ACHN (cell line): ENCODE results near the gene SLC6A20.
"Not testable (repeated sequence)": the region's sequence is repeated elsewhere in the genome, so short reads cannot be mapped to it uniquely, and the experiment has no call there.

ENCODE experiments used
- DNase-seq: peaks from one replicate; pipeline ENCODE4 v3.0.0-alpha.2; 2015
- in situ Hi-C: cut with HindIII; loops from 2 replicates; pipeline ENCODE4 v1.10.0; 2017; ENCODE audit warnings: low sequenced_read_pairs, low pct_ligation_motif_present, low pct_unique_long_range_greater_than_20kb

The SLC6A20 gene

DNA sequence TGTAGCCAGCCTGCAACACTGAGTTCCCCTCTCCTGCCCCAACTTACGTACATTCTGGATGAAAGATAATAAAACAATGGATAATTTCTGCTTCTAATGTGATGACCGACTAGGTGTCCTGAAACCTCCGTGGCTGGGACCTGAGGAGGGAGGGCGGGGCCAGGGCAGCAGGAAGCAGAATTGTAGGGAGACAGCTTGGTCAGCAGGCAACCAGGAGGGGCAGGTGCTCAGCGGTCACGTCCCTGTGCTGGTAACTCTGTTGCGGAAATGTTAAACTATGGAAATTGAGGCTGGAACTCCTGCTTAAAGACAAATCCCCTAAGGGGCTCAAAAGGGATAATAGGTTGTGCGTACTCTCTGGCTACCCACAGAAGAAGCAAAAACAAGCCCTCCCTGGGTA, 30.4 kb downstream of the SLC6A20 start:
- in situ Hi-C loops, result no loop called here

DNA sequence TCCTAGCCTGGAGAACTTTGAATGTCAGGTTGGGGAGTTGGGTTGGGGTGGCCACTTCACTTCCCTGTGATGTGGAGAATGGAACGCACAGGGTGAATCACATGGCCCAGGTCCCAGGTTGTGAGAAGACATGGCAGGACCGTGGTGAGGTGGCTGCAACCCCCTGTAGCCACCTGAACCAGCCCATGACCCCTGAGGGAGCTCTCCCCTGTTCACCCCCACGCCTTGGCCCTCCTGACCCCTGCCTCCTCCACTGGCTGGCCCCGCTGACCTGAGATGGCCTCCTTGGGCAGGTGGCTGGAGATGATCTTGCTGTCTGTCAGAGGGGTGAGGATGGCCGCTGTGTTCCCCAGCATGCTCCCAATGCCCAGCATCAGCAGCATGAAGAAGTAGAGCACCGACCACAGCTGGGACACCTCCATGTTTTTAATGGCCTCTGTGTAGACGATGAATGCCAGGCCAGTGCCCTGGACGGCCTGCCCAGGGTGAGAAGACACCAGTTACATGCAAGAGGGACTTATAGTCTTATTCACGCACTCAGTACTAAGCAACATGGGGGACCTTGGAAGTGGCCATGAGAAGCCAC, 31.0 kb downstream of the SLC6A20 start:
- DNase-seq, result no peak
- in situ Hi-C loops, result no loop called here

More for the DNA sequence above, 30.4 kb downstream of the SLC6A20 start:
- no peak for DNase-seq

DNA sequence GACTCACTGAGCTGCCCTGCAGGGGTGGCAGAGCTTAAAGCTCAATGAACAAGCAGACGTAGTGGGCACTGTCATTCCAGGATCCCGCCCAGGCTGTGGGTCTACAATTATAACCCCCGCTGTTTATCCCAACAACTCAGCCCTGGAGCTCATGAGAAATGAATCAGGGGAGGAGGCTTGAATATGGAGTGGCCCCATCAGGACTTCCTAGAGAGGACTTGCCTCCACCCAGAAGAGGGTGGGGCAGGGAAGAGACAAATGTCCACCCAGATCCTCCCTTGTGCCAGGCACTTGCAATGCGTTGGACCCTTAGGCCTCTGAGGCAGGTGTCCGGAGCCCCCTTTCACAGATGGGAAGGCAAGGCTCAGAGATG, 33.0 kb downstream of the SLC6A20 start:
- in situ Hi-C loops, result no loop called here
- no peak for DNase-seq

DNA sequence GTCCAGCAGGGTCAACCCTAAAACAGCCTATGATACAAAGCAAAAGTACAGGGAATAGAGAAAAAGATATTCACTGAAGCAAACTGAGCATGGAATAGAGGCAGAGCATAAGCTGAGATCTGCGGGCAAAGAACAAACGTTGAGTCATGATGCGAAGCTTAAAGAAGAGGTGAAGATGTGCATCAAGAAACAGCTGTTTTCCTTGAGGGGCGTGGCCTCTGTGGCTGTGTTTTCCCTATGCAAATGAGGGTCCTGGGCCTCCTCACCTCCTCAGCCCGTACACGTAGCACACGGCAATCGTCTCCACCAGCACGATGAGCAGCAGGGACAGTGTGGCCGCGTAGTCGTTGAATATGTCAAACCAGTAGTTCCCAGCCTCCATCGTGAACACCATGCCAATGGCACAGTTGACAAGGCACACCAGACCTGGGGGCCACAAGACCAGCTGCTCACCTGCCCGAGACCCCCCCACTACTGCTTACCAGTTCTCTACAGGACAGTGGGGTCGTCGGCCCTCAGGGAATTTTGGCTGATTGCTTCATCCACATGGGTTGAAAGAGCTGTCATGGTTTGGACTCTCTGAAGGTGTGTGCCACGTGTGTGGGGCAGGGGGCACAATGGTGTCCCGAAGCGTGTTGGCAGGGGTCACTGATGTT, 33.6 kb downstream of the SLC6A20 start:
- in situ Hi-C loops, result no loop called here
- no peak for DNase-seq

DNA sequence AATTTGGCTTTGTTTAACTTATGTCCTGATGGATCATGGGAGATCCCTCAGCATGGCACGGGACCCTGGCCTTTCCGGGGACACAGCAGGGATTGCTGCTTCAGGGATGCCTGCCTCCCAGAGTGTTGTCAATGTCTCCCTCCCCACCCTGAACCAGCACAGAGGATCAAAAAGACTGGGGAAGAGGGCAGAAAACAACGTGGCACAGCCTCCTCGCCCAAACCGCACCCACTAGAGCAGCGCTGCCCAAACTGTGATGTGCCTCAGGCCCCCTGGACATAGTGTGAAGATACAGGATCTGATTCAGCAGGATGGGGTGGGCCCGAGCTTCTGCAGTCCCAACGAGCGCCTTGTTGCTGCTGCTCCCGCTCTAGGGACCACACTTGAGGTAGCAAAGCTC, 34.5 kb downstream of the SLC6A20 start:
- in situ Hi-C loops, result no loop called here

DNA sequence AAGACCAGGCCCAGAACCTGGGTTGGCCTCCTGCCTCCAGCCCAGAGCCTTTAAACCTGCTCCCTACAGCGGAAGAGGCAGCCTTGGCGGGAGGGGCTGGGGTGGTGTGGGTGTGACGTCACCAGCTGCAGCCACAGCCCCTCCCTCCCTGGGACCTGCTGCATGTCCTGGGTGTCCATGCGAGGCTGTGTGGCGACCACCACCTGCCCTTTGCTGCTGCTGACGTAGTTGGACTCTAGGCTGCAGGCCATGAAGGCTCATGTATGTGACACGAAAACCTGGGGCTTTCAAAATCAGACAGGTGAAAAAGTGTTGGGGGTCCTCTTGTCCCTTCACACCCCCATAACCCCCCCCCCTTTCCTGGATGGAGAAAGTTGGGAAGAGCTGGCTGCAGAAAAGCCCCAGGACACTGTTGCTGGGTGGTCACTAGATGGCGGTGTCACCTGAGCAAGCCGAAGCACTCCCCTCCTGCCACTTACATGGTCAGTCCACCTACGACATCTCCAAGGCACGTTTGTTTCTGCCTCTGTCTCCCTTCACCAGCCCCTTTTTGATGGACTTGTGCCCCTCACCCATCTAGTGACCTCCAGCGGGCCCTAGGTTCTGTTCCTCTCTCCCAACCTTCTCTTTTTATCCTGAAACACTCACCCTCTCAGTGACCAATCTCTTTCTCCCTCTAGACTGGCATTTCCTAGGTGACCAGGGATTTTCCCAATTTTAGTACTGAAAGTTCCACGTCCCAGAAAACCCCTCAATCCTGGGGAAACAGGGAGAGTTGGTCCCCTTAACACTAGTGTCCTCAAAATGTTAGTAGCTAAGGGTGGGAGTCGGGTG, 35.2 kb downstream of the SLC6A20 start:
- DNase-seq, result peak; percentile 47
- in situ Hi-C loops, result no loop called here

More for the DNA sequence above, 34.5 kb downstream of the SLC6A20 start:
- no peak for DNase-seq

DNA sequence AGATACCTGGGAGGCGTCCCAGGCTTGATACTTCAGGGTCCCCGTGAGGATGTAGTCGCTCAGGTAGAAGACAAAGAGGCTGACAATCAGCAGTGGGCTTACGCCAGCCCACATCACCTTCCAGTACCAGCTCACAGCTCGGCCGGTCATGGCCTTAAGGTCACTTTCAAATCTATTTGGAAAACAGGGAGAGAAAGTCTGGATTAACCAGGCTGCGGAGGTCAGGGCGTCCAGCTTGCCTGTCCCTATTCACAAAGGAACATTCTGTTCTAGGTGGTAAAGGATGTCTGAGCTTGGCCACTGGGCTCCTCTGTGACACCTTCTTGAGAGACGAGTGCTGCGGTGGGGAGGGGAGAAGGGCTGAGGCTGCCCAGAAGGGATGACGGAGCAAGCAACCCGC, 36.5 kb downstream of the SLC6A20 start:
- DNase-seq, result no peak
- in situ Hi-C loops, result no loop called here

DNA sequence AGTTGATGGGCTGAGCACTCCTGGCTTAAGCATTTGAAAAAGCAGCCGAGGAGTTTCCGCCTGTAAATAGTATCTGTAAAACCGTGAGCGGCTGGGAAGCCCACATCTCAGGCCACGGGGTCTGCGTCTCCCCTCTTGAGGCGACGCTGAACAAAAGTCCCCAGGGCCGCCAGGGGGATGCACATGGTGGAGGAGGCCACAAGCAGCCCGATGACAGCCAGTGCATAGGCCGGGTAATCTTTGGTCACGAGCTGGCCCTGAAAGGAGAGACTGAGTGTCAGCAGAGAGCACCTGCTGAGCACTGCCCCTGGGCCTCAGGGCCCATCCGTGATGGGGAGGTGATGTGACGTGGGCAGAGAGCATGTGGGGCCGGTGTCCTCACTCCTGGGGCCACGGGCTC, 37.5 kb downstream of the SLC6A20 start:
- in situ Hi-C loops, result no loop called here
- DNase-seq, result no peak

DNA sequence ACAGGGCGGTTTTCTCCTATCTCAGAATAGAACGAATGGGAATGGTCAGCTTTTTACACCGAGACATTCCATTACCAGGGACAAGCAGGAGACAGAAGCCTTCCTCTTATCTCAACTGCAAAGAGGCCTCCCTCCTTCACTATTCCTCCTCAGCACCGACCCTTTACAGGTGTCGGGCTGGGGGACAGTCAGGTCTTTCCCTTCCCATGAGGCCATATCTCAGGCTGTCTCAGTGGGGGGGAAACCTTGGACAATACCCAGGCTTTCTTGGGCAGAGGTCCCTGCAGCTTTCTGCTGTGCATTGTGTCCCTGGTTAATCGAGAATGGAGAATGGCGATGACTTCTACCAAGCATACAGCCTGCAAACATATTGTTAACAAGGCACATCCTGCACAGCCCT, 39.2 kb downstream of the SLC6A20 start:
- DNase-seq, in situ Hi-C loops: not testable (repeated sequence)

DNA sequence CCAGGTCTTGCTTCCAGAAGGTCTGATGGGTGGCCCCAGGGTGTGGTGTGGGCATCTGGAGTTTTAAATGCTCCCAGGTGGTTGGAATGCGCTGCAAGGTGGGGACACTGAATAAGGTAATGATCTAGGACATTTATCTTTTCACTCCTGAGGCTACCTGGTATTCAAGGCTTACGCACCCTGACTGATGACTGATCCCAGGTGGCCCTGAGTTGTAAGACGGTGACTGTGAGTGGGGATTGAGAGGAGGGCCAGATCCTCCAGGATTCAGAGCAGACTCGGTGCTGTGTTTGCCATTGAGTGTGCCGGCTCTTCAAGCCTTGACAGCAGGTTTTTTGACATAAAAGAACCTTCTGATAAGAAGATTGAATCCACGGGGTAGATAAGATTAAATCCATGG, 40.3 kb downstream of the SLC6A20 start:
- DNase-seq, result no peak
- in situ Hi-C loops, result no loop called here

DNA sequence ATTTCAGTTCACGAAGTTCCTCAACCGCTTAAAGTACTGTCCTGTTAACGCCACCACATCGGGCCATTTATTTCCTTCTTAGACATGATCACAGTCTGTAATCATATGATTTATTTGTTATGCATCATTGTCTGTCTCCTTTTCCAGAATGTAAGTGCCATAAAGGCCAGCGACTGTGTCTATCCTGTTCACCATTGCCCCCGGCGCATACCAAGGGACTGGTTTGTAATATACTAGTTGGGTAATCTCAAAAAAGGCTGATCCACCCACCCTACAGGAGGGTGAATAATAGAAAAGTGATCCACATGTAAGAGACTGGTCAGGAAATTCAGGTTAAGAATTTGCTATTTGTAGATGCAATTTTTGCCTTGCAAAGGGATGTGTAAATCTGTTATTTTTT, 41.9 kb downstream of the SLC6A20 start:
- no peak for DNase-seq
- in situ Hi-C loops, result no loop called here

DNA sequence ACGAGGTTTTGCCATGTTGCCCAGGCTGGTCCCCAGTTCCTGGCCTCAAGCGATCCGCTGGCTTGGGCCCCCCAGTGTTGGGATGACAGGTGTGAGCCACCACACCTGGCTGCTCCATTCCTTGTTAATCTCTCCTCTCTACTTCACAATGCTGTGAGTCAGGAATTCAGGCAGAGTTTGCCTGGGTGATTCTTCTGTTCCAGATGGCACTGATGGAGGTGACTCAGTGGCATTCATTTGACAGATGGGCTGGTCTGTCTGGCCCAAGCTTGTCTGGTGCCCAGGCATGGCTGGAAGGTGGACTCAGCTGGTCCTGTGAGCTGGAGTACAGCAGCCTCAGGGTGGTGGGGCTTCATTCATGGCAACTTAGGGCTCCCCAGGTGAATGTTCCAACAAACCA, 43.2 kb downstream of the SLC6A20 start:
- in situ Hi-C loops, result no loop called here

DNA sequence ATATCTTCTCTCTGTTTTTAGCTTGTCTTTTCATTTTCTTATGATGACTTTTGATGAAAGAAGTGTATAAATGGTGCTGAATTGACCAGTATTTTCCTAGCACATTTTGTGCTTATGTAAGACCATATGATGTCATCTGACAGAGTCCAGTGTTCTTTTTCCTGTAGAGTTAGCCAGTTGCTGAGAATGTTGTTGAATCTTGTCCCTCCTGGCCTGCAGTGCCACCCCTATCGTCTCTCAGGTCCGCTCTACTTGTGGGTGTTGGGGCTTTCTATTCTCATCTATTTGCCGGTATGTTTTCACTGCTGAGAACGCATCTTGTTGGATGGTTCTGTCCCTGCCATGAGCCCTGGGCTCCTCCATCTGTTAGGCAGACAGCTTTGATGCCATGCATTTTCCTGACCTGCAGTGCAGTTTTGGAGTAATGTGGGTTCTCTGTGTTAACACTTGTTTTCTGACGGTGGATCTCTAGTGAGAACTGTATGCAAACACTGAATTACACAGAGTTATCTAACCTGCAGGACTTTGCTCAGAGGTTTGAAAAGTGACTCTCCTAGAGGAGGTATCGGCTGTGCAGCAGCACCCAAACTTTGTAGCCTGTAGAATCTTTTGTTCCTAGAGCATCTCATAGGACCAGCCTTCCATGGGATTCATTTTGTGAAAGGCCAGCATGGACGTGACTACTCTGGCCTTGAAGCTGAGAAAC, 44.6 kb downstream of the SLC6A20 start:
- DNase-seq, result no peak
- in situ Hi-C loops, result no loop called here

More for the DNA sequence above, 43.2 kb downstream of the SLC6A20 start:
- DNase-seq, result no peak

DNA sequence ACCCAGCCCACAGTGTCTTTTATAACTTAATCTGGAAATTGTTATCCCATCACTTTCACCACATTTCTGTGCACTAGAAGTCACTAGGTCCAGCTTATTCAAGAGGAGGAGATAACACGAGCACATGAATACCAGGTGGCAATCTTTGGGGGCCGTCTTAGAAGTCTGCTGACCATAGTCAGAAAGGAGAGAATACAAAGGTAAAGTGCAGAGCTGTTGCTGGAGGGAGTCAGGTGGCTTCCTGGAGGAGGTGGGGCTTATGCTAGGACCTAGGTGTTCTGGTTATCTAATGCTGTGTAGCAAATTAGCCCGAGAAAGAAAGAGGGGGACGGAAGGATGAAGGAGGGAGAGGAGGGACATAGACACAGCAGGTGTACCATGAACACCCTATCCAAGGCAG, 46.5 kb downstream of the SLC6A20 start:
- DNase-seq, result no peak
- in situ Hi-C loops, result no loop called here

DNA sequence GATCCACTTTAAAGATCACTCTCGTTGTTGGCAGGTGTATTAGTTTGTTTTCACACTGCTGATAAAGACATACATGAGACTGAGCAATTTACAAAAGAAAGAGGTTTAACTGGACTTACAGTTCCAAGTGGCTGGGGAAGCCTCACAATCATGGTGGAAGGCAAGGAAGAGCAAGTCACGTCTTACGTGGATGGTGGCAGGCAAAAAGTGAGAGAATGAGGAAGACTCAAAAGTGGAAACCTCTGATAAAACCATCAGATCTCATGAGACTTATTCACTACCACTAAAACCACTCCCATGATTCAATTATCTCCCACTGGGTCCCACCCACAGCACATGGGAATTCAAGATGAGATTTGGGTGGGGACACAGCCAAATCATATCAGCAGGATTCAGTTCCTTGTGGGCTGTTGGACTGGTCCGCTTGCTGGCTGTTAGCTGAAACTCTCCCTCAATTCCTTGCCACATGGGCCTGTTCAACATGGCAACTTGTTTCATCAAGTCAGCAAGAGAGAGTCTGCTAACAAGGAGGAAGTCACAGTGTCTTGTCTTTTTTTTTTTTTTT, 47.2 kb downstream of the SLC6A20 start:
- DNase-seq, in situ Hi-C loops: not testable (repeated sequence)

DNA sequence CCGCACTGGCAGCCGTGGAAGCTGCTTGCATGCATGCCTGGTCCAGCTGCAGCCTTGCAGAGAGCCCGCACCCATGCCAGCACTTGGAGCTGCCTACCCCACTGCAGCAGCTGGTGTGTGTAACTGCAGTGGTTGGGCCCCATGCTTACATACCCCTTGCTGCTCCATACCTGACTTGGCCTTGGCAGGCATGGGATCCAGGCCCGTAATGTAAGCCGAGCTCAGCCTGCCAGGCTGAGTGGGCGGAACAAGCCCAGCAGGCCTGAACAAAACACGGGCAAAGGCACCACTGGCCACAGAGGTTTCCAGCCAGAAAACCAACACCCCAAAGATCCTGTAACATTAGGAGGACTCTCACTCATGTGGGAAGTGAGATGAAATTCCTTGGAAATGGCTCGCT, 48.3 kb downstream of the SLC6A20 start:
- DNase-seq, result no peak
- in situ Hi-C loops, result no loop called here

DNA sequence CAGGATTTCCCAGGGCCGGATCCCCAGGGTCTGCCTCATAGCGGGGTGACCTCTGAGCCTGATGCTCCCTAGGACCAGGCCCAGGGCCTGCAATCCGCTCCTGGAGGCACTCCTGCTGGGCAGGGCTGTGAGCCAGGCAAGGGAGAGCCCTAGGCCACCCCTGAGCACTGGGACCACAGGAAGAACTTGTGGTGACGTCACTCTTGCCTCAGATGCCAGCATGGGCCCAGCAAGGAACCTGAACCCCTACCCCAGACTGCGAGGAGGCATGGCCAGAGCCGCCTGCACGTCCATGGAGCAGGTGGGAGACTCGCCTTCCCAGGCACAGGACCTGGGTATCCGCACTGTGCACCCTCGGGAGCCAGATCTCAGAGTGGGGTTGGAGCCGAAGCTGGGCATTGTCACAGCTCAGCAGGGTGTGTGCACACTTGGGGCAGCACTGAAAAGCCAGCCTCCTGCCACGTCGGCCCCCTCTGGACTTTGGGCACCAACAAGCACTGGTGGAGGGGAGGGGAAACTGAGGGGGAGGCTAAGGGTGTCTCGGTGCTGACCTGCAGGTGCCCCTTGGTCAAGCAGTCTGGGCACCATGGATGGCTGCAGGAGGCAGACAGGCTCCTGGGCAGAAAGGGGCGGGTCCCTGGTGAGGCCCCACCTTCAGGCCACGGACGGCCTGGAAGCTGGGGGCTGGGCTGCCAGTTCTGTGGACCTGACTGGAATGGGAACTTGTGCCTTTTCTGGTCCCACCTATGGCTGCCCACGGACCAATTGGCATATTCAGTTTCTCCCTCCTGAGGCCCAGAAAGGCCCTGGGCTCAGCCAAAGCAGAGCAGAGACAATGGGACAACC, 49.3 kb downstream of the SLC6A20 start:
- DNase-seq, result no peak
- in situ Hi-C loops, result no loop called here

DNA sequence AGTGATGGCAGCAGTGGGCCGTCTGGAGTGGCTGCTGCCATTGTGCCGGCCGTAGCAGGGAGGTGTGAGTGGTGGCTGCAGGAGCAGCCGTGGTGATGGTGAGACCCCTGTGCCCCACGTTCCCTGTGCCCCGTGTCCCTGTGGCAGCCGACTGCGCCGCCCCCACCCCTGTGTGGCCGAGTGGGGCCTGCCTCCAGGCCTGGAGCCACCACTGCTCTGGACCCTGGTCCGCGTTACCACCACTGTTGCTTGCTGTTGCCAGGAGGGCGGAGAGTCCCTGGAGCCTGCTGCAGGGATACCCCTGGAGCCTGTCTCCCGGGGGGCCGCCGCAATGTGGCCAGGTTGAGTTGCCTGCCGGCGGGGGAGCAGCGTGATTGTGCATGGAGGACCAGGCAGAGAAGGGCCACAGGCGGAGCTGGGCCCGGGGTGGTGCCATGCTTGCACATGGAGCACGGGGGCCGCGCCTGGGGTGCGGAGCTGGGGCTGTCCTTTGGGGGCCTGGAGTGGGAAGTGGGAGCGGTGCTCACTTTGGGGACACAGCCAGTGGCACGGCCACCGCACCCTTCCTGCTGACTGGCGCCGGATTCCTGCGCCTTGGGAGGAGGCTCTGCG, 50.1 kb downstream of the SLC6A20 start:
- DNase-seq, result no peak
- in situ Hi-C loops, result no loop called here
